ENCODE results near the gene AVEN.

DNA sequence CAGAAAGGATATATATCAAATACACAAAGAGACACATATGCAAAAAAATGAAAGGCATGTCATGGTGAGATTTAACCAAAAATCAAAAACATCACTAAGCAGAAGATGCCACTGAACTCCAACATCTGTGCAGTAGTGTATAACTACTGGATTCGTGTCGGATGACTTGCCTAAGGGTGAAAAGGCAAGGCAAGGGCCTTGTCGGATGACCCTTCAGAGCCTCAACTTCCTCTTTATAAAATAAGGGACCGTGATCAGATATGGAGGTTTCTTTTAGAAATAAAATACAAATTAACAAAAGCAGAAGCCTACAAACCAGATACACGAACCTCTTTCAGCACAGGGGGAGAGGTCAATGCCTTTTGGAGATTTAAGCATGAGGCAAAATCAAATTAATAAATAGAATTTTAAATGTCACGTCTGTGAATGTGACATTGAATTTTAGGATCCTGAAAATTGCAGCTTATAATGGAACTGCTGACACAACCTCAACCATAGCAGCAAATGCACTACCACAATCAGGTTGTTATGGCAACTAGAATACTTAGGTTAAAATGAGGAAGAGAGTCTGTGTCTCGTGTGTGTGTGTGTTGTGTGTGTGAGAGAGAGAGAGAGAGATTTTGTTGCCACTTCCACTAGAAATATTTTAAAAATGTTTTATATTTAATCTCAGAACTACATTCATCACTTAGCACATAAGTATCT lies 79.0 kb downstream of the AVEN start:
- TF ChIP-seq CTCF (IDR thresholded peaks at IDR 0.05) (no peak), POLR2A (IDR thresholded peaks at IDR 0.05) (no peak)
